SK-N-SH (cell line): ENCODE results near the gene DIAPH1.

ENCODE experiments used
- CTCF ChIP-seq: fragments of 200-600 bp; sonication (generic); IDR thresholded peaks from 2 replicates; pipeline ENCODE4 v1.6.1; 2017; ENCODE audit warnings: antibody characterized with exemption, mild to moderate bottlenecking, moderate library complexity
- EP300 ChIP-seq, 2 experiments: IDR thresholded peaks; 2 replicates each; pipeline versions ENCODE4 v1.4.0 to v1.6.1; 2012; ENCODE audit warnings: borderline replicate concordance in 1 of 2, low read depth in 1 of 2, low read length in 1 of 2
- EZH2phosphoT487 ChIP-seq: fragments of 200-600 bp; sonication (generic); IDR thresholded peaks from 2 replicates; pipeline ENCODE4 v1.6.1; 2017; ENCODE audit warnings: low read depth, mixed run types, mild to moderate bottlenecking, antibody characterized with exemption, moderate library complexity, borderline replicate concordance
- FOSL2 ChIP-seq: IDR thresholded peaks from 2 replicates; pipeline ENCODE4 v1.4.0; 2012; ENCODE audit warnings: low read depth, mild to moderate bottlenecking, moderate library complexity, borderline replicate concordance
- MAX ChIP-seq: IDR thresholded peaks from 2 replicates; pipeline ENCODE4 v1.4.0; 2012; ENCODE audit warnings: low read depth
- RAD21 ChIP-seq: IDR thresholded peaks from 2 replicates; pipeline ENCODE4 v1.6.1; 2012; ENCODE audit warnings: mild to moderate bottlenecking, low read length
- SMC3 ChIP-seq: IDR thresholded peaks from 2 replicates; pipeline ENCODE4 v1.6.1; 2012; ENCODE audit warnings: low read depth, low read length, improper control_type of control experiment
- YY1 ChIP-seq: IDR thresholded peaks from 2 replicates; pipeline ENCODE4 v1.4.0; 2012; ENCODE audit warnings: low read depth, mild to moderate bottlenecking

- TF ChIP-seq CTCF: no peak
- TF ChIP-seq FOSL2: no peak
- no peak for TF ChIP-seq YY1
- no peak for TF ChIP-seq RAD21
- TF ChIP-seq MAX: no peak
- TF ChIP-seq SMC3: no peak
- no peak for TF ChIP-seq EP300 (IDR thresholded peaks at IDR 0.05; ENCODE audit: borderline replicate concordance in 1 of 2, low read depth in 1 of 2, low read length in 1 of 2)
- TF ChIP-seq EZH2phosphoT487: no peak
Observed at GRCh38 chr5:141495453-141495811, 123.4 kb downstream of the DIAPH1 start.
